Pancreas (tissue), 10 donors: ENCODE results near the gene HHAT. TPM values are rescaled to one million over a fixed set of nuclear protein-coding genes. Genes with fewer than 3 reads are reported as not detected.

ENCODE experiments used
- ATAC-seq, 4 donors: fragments of 200-7000 bp; cut with Tn5 transposase; one replicate each; pipeline versions ENCODE4 v1.8.0 to v1.9.1; 2020; ENCODE audit warnings: mild to moderate bottlenecking in 4 of 4, moderate library complexity in 4 of 4
- DNase-seq, 6 donors: peaks; one replicate each; pipeline ENCODE4 v3.0.0-alpha.2; 2020
- FAIRE-seq: peaks from 2 replicates; lab custom pipeline; 2012; peaks lifted over from hg19 to GRCh38; lab: Jason Lieb, UNC
- H3K27ac ChIP-seq, 4 donors: fragments of 200-600 bp; sonication (generic); 1 replicate in 3 of 4; 2 replicates in 1 of 4; pipeline versions ENCODE4 v1.5.0 to v1.8.0; 2020
- H3K27me3 ChIP-seq, 4 donors: fragments of 200-600 bp; one replicate each; pipeline ENCODE4 v1.8.0; 2021
- H3K36me3 ChIP-seq, 3 donors: fragments of 200-600 bp; sonication (generic) in 1 of 3; one replicate each; pipeline versions ENCODE4 v1.5.0 to v1.8.0; 2020 to 2021
- H3K4me1 ChIP-seq, 3 donors: fragments of 200-600 bp; one replicate each; pipeline ENCODE4 v1.8.0; 2021
- H3K4me3 ChIP-seq, 4 donors: fragments of 200-600 bp; sonication (generic) in 2 of 4; one replicate each; pipeline versions ENCODE4 v1.5.0 to v1.8.0; 2020 to 2021
- H3K9me3 ChIP-seq, 4 donors: fragments of 200-600 bp; one replicate each; pipeline ENCODE4 v1.8.0; 2021
- CTCF ChIP-seq, 4 donors: fragments of 200-600 bp; sonication (generic) in 3 of 4; IDR thresholded peaks; one replicate each; pipeline versions ENCODE4 v1.5.0 to v1.8.0; 2021; ENCODE audit warnings: antibody characterized with exemption in 4 of 4
- WGBS, 2 donors: extraction: QIAGEN DNeasy Blood & Tissue Kit; methylation state at CpG; one replicate each; pipeline ENCODE4 v1.1.7; 2013; 5-methylcytosine and 5-hydroxymethylcytosine counted together
- intact Hi-C, 3 donors: fragments of 100-400 bp; cut with DNase I; formaldehyde crosslinking; loops; one replicate each; pipeline versions ENCODE4 v1.11.1 to v1.14.2; 2022
- polyA plus RNA-seq, 2 donors: library from polyadenylated mRNA; stranded (reverse); fragments of 200-250 nt; gene quantifications; one replicate each; pipeline ENCODE4 v1.2.3, GENCODE V29; 2013
- total RNA-seq, 6 donors: library from RNA; stranded (reverse); fragmentation: NEBNext Ultra II Directional in 4 of 6; extraction: Animal tissue kit (Norgen Biotek cat#: 25700) in 4 of 6; gene quantifications; one replicate each; pipeline versions ENCODE4 v1.2.1 to v1.2.4, GENCODE V29; 2021 to 2023
- donor health status: healthy with polysubstance abuse.
- donor health status: DM: no; HTN: no; CAD: no; lungs with moderate emphysema.
- donor health status: DM: no; HTN: no; CAD: no.
- donor health status: control.
- donor health status: control.
- donor health status: Bipolar disorder and iron deficiency.
- donor health status: DM: yes; HTN: yes; CAD: no.
- donor health status: DM: no; HTN: no; CAD: no.
- donor health status: DM: no; HTN: no; CAD: no.
- donor health status: DM: yes; HTN: yes; CAD: no.

The HHAT gene
- total and polyA plus RNA-seq, 8 donors: 1.3 to 4.1 (median 2.4) TPM

- WGBS, 2 donors: 55 to 64% methylated on average over 10 of the region's 10 CpGs
- DNase-seq (no peak), FAIRE-seq (no peak), ATAC-seq (no peak)
- Histone ChIP-seq H3K4me3 (no peak overlapping the region), H3K36me3 (no peaks in the 10 kb centered on the region), H3K4me1 (no peaks in the 10 kb centered on the region), H3K9me3 (no peaks in the 10 kb centered on the region), H3K27ac (no peak overlapping the region), H3K27me3 (no peaks in the 10 kb centered on the region)
- no peak for TF ChIP-seq CTCF (IDR thresholded peaks at IDR 0.05)
- intact Hi-C loops: loop anchor here in 2 of 3 donors (10.0 kb wide), 1 partner anchor 552 kb away; the partner anchor contains the start of gene KCNH1 (in 2 of the 2)
Observed at GRCh38 chr1:210582205-210582970, 253.7 kb downstream of the HHAT start.

GRCh38 chr1:210584439-210585113 is 255.9 kb downstream of the HHAT start:
- peak in 3 of 4 donors; percentile 27 to 59 (median 55) for TF ChIP-seq CTCF (IDR thresholded peaks at IDR 0.05)
- Histone ChIP-seq H3K27me3 (no peaks in the 10 kb centered on the region), H3K9me3 (no peaks in the 10 kb centered on the region), H3K27ac (no peak overlapping the region), H3K4me3 (no peak overlapping the region), H3K36me3 (no peaks in the 10 kb centered on the region), H3K4me1 (no peaks in the 10 kb centered on the region)
- ATAC-seq (peak; percentile 74 to 95 (median 92)), DNase-seq (peak; percentile 54 to 76 (median 66)), FAIRE-seq (no peak)
- intact Hi-C loops: loop anchor here in 2 of 3 donors (10.0 kb wide), 1 partner anchor 550 kb away; the partner anchor contains the start of gene KCNH1 (in 2 of the 2)
- WGBS, 2 donors: 14 to 16% methylated on average over 3 of the region's 3 CpGs

- intact Hi-C loops: loop anchor here in 2 of 3 donors (10.0 kb wide), 1 partner anchor 548 kb away; the partner anchor contains the start of gene KCNH1 (in 2 of the 2)
- DNase-seq (no peak), FAIRE-seq (no peak), ATAC-seq (no peak)
- H3K27me3 ChIP-seq: no peaks in the 10 kb centered on the region
- no peak overlapping the region for H3K27ac ChIP-seq
- H3K4me1 ChIP-seq: no peaks in the 10 kb centered on the region
- no peaks in the 10 kb centered on the region for H3K9me3 ChIP-seq
- H3K4me3 ChIP-seq: no peak overlapping the region
- H3K36me3 ChIP-seq: no peaks in the 10 kb centered on the region
- WGBS, 2 donors: 58 to 59% methylated on average over 4 of the region's 4 CpGs
- no peak for TF ChIP-seq CTCF (IDR thresholded peaks at IDR 0.05)
Observed at GRCh38 chr1:210586771-210587170, 258.1 kb downstream of the HHAT start.

- no peak overlapping the region for H3K27ac ChIP-seq
- no peaks in the 10 kb centered on the region for H3K9me3 ChIP-seq
- TF ChIP-seq CTCF (IDR thresholded peaks at IDR 0.05): no peak
- FAIRE-seq (no peak), ATAC-seq (no peak), DNase-seq (no peak)
- H3K4me3 ChIP-seq: no peak overlapping the region
- H3K36me3 ChIP-seq: no peaks in the 10 kb centered on the region
- H3K4me1 ChIP-seq: no peaks in the 10 kb centered on the region
- intact Hi-C loops: loop anchor here in 2 of 3 donors (10.0 kb wide), 1 partner anchor 547 kb away; the partner anchor contains the start of gene KCNH1 (in 2 of the 2)
- no peaks in the 10 kb centered on the region for H3K27me3 ChIP-seq
- 87 to 90% methylated on average over 4 of the region's 4 CpGs for WGBS, 2 donors
Observed at GRCh38 chr1:210587566-210587965, 258.9 kb downstream of the HHAT start.
